DOHH2 (cell line): ENCODE measurements around the gene LSM7.

Experiments
- CTCF ChIP-seq: fragments of 200-600 bp; sonication (generic); IDR thresholded peaks from one replicate; pipeline ENCODE4 v1.5.1; 2014; ENCODE audit warnings: antibody characterized with exemption, mild to moderate bottlenecking, low read depth, low read length; ENCODE audit not compliant: poor library complexity, severe bottlenecking
- EZH2phosphoT487 ChIP-seq: fragments of 200-600 bp; sonication (generic); IDR thresholded peaks from 2 replicates; pipeline ENCODE4 v1.6.1; 2017; ENCODE audit warnings: borderline replicate concordance, mild to moderate bottlenecking, antibody characterized with exemption, low read length, moderate library complexity, mixed read lengths

- TF ChIP-seq CTCF (no peak), EZH2phosphoT487 (no peak)
Measured at GRCh38 chr19:2329501-2329916, 1.1 kb upstream of the LSM7 start.
